ENCODE measurements around the gene RAI1. TPM values are rescaled to one million over a fixed set of nuclear protein-coding genes. Genes with fewer than 3 reads are reported as not detected.
A peak's percentile ranks its signal among the peaks of the same experiment; 100 is the strongest.

Gene RAI1
- total RNA-seq, 1 experiment from 2014 or later: 12.0 TPM

DNA sequence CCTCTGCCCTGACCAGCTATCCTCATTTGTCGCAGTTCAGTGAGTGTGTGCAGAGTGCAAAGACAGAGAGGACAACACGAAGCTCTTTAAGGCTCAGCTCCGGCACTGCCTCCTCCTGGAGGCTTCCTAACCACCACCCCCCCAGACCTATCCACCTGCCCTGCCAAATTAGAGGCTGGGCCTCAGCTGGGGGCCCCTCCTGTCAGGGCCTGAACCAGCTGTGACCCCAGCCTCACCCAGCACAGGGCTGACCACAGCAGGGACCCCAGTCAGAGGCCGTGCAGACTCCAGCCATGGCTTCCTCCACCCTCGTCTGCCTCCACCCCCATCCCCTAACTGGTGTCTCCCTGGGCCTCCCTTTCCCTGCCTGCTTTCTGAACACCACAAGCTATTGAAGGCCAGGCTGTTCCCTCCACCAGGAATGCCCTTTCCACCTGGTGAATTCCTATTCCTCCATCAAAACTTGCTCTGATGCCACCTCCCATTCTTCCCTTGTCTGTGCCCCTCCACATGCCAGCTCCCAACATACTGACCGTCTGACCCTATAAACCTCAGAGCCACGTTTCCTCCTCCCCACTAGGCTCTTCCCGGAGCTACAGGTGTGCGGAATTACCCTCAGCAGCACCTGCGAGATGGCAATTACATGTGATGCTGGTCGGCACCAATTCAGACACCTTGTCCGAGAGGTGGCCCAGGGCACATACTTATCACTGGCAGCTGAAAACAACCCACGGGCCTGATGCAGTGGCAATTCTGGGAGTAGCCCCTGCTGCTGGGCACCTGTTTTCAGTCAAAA lies 146.8 kb downstream of the RAI1 start:
- DNase-seq (ENCODE audit: low spot score): no peak
- in situ Hi-C loops (cut with HindIII; ENCODE audit: low sequenced_read_pairs): no loop called here

DNA sequence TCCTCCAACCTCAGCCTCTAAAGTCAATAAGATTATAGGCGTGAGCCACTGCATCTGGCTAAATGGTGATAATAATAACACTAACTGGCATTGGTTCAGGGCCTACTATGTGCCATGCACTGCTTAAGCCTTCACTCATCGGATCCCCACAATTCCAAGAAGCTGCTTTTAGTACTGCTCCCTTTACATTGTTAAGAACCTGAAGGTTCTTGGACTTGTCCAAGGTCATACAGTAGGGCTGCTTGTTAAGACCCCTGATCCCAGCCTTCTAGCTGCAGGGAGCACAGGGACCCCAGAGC lies 149.0 kb downstream of the RAI1 start:
- no peak for DNase-seq (ENCODE audit: low spot score)
- in situ Hi-C loops (cut with HindIII; ENCODE audit: low sequenced_read_pairs): no loop called here

DNA sequence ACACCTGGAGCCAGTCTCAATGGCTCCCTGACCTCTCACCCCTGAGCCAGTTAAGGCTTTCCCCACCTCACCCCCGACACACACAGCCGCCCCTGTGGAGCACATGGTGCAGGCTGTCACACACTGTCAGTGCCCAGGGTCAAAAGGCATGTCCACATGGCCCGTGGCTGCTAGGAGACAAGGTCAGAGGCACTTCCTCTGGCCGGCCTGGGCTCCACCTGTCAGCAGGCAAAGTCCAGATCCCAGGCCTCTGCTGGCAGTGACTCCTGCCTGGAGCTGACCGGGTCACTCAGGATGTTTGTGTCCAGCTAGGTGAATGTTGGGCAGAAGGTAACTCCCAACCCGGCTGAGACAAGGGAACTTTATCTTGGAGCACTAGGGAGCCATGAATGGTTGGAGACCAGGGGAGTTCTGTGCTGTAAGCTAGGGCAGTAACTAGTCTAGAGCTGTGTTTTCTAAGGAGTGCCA lies 149.5 kb downstream of the RAI1 start:
- in situ Hi-C loops (cut with HindIII; ENCODE audit: low sequenced_read_pairs): no loop called here
- DNase-seq (ENCODE audit: low spot score): no peak

DNA sequence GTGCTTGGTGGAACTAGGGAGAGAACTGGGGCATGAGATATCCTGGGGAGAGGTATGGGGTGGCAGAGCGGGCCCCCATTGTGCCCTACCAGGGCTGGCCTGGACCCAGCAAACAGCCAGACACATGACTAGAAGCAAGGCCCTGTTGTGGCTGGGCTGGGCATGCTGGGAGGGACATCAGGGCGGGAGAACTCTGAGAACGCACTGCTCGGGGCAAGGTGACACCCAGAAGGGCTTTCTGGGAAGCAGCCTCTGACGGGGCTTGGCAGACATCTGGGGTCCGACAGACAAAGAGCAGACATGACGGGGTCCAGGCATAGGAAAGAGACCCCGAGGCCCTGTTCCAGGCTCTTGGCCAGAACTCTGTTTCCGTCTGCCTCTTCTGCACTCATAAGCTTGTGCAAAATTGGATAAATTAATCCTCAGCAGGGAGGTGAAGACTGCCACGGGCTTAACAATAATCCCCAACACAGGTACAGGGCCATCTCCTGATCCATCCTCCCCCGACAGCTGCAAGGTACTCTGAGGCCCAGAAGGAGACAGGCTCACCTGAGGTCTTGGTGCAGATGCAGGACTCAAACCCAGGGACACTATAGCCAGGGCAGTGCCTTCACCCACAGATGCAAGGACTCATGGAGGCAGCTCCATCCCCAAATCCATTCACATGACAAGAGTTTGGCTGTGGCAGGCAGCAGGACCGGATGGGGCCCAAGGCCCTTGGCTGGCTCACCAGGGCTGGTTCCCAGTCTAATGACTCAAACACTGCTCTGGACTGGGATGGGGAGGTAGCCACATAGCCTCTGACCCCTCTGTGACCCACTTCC lies 150.2 kb downstream of the RAI1 start:
- DNase-seq (ENCODE audit: low spot score): no peak
- in situ Hi-C loops (cut with HindIII; ENCODE audit: low sequenced_read_pairs): no loop called here

DNA sequence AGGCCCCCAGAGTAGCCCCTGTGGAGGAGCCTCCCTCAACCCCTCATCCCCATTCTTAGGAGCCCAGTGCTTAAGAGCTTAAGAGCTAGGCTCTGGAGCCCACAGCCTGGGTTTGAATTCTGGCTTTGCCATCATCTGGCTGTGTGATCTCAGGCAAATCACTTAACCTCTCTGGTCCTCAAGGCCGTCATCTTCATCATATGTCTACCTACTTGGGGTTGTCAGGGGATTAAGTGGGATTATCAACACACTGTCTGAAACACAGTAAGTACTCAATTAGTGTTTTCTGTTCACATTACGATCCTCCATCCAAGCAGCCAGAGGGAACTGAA lies 150.7 kb downstream of the RAI1 start:
- in situ Hi-C loops (cut with HindIII; ENCODE audit: low sequenced_read_pairs): no loop called here
- no peak for DNase-seq (ENCODE audit: low spot score)

DNA sequence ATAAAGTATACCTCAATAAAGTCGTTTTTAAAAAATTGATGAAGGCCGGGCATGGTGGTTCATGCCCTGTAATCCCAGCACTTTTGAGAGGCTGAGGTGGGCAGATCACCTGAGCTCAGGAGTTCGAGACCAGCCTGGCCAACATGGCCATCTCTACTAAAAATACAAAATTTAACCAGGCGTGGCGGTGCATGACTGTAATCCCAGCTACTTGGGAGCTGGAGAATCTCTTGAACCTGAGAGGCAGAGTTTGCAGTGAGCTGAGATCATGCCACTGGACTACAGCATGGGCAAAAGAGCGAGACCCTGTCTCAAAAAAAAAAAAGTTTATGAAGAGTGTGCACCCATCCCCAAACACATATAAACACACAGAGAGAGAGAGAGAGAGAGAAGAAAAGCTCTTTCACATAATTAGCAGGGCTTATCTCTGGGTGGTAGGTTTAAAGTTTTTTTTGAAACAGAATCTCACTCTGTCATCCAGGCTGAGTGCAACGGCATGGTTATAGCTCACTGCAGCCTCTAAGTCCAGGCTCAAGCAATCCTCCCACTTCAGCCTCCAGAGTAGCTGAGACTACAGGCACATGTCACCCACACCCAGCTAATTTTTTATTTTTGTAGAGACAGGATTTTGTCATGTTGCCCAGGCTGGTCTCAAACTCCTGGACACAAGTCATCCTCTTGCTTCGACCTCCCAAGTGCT lies 152.6 kb downstream of the RAI1 start:
- in situ Hi-C loops (cut with HindIII; ENCODE audit: low sequenced_read_pairs): no loop called here
- DNase-seq (ENCODE audit: low spot score): no peak

DNA sequence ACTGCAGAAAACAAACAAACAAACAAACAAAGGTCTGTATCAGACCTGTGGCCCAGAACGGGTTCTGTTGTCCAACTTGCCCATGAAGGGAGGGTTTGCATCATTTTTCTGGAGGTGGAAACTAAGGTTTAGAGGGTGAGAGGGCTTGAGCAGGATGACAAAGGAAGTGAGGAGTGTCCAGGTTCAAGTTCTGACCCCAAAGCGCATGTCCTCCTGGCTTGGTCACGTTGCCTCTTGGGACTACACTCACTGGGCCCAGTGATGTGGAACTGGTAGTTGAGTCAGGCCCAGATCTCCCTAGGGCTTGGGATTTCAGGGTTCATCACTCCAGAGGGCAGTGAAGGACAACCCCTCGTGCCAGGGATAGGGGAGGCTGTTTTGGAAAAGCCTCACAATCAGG lies 153.7 kb downstream of the RAI1 start:
- no peak for DNase-seq (ENCODE audit: low spot score)
- in situ Hi-C loops (cut with HindIII; ENCODE audit: low sequenced_read_pairs): no loop called here

DNA sequence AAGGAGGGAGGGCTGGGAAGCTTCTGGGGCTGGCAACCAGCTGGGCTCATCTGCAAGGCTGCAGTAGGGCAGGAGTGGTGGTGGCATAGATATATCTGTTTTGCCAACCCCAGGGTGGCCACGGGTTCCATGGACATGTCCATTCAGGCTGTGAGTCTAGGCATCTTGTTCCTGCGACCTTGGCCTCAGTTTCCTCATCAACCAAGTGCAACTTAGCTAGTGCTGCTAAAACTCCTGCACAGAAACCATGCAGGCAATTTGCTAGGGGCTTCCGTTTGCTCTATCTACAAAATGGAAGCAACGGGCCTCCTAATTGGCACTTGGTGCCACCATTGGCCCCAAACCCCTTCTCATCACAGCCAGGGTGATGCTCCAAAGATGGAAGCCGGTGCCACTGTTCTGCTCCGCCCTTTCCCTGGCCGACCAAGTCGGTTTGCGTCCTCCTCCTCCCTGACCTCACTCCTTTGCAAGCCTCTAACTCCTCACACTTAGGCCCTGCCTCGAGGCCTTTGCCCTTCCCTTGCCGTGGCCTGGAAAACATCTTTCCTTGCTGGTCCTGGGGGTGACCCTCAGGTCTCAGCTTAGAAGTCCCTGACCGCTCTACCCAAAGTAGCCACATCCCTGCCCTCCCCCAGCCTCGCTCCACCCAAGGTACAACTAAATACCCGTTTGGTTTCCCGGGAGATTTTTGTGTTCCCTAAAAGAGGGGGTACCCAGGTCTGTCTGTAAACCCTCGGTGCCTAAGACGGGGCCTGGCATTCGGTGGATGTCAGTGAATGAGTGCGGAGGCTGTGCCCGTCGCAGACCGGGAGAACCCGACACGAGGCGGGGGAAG lies 154.4 kb downstream of the RAI1 start:
- in situ Hi-C loops (cut with HindIII; ENCODE audit: low sequenced_read_pairs): no loop called here
- no peak for DNase-seq (ENCODE audit: low spot score)

DNA sequence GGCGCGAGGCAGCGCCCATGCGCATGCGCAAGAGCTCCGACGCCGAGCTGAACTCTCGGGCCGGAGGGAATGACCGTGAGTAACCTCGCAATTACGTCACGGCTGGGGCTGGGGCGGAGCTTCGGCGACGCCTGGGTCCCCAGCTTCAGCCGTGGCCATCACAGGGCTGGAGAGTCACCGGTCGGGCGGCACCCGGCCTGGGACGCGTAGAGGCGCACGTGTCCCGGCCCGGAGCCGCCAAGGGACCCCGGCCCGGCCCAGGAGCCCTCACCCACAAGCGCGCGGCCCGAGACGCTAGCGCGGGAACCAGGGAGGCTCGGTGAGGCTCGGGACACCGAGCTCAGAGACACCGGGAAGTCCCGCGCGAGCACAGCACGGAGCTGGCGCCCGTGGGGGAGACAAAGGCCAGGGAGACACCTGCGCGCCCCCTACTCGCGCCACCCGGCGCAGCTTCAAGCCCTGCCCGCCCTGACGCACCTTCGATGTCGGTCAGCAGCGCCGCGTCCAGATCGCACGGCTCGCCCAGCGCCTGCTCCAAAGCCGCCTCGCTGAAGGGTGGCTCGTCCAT lies 155.1 kb downstream of the RAI1 start:
- in situ Hi-C loops (cut with HindIII; ENCODE audit: low sequenced_read_pairs): no loop called here
- peak; percentile 98 for DNase-seq (ENCODE audit: low spot score)

DNA sequence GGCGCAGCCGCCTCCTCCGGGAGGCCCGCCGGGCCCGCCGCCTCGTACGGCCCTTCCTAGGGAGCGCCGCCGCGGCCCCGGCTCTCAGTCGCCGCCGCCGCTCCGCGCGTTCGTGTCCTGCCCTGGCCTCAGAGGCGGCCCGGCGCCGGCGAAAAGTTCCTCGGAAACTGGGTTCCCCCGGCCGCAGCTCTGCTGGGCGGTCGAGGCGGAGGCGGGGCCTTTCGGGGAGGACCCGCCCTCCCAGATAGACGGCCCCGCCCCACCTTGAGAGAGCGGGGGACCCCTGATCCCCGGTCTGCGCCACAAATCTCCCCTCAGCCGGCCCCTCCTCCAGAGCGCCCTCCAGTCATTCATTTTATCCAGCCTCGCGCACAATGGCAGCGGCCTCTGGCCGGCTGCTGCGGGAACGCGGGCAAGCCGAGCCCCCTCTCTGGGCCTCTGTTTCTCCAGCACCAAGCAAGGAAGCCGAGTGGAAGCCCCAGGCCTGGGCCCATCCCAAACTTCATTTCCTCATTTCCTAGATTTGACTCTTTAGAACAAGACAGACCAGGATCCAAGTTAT lies 155.6 kb downstream of the RAI1 start, which contains the start of gene SREBF1:
Gene SREBF1 (minus strand): TSS at position 169 of the 562 bp plus-strand sequence. CDS start 169 bp downstream, outside the sequence.
- peak; percentile 49 for DNase-seq (ENCODE audit: low spot score)
- in situ Hi-C loops (cut with HindIII; ENCODE audit: low sequenced_read_pairs): no loop called here

DNA sequence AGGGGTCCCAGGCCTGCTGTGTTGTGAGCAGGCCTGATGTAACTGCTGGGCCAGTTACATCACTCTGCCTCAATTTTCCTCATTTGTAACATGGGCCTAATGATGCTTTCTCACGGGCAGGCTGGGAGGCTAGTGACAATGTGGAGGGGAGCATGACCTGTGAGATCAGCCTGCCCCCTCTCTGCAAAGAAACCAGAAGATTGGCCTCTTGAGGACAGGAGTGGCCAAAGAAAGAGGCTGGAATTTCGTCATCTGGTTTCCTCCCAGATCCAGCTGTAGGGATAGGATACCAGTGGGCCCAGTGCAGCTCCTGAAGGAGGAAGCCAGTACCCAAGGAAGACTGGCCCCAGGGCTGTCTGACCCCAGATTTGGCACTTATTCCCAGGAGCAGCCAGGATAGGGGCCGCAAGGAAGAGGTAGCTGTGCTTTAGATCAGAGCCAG lies 156.1 kb downstream of the RAI1 start:
- in situ Hi-C loops (cut with HindIII; ENCODE audit: low sequenced_read_pairs): no loop called here
- DNase-seq (ENCODE audit: low spot score): peak; percentile 48

DNA sequence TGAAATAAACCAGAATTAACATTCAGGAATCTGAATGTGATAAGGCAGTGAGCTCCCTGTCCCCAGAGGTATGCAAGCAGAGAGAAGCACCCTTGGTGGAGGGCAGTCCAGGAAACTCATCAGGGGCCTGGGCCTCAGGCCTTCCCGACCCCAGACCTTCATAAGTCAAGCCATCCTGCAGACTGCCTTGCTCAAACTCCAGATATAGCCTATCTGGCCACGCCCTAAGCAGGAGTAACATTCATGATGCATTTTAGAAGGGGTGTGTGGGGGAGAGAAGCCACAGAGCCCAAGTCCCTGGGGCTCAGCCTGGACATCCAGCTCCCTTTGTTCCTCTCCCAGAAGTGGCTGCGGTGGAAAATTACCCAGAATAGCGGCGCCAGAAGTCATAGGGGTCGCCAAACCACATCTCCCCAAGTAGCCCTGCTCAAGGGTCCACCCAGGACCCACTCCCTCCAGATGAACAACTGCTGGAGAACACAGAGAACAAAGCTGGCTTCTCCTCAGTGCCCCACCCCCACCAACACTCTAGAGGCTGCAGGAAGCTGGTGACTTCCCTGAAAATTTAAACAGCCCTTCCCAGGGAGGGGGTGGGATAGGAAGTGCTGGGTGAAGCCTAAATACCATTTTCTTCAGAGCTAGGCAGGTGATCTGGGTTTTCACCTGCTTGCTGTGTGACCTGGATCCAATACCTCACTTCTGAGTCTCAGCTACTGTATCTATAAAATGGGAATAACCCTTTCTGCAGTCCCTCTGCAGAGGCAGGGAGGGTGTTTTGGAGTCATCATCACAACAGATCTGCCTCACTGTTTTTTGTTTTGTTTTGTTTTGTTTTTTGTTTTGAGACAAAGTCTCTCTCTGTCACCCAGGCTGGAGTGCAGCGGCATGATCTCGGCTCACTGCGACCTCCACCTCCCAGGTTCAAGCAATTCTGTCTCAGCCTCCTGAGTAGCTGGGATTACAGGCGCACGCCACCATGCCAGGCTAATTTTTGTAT lies 157.0 kb downstream of the RAI1 start:
- in situ Hi-C loops (cut with HindIII; ENCODE audit: low sequenced_read_pairs): no loop called here
- peak; percentile 54 for DNase-seq (ENCODE audit: low spot score)

DNA sequence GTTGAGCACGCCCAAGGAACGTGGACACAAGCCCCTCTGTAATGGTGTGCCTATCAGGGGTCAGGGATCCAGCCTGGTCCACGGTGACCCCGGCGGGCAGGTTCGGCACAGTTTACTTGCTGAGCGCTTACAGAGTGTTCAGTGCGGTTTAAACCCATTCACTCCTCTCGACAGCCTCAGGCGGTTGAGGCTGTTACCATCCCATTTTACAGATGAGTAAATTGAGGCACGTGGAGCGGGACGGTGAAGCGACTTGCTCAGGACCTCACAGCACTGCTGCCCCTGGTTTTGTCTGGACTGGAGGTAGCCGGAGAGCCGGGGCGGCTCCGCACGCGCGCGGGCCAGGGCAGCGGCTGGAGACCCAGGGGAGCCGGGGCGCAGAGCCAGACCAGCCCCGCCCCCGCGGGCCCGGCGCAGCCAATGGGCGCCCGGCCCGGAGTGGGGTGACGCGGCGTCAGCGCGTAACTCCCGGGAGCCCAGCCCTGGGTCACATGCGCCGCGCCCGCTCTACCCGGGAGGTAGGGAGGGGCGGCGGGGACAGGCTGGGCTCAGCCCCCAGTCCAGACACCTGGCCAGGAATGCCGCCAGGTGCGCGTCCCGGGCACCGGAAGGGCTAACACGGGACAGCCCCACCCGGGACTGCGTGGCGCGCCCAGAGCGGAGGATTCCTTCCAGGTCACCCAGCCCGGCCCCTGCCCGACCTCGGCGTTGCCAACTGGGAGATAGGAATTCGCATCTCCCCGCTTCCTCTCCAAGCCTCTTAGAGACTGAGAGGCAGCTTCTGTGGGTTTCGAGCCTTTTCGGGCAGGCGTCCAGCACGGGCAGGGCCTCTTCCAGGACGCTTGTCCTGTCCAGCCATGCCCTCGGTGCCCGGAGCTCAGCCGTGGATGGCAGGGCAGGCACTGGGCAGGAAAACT lies 158.8 kb downstream of the RAI1 start:
- in situ Hi-C loops (cut with HindIII; ENCODE audit: low sequenced_read_pairs): no loop called here
- DNase-seq (ENCODE audit: low spot score): peak; percentile 87

DNA sequence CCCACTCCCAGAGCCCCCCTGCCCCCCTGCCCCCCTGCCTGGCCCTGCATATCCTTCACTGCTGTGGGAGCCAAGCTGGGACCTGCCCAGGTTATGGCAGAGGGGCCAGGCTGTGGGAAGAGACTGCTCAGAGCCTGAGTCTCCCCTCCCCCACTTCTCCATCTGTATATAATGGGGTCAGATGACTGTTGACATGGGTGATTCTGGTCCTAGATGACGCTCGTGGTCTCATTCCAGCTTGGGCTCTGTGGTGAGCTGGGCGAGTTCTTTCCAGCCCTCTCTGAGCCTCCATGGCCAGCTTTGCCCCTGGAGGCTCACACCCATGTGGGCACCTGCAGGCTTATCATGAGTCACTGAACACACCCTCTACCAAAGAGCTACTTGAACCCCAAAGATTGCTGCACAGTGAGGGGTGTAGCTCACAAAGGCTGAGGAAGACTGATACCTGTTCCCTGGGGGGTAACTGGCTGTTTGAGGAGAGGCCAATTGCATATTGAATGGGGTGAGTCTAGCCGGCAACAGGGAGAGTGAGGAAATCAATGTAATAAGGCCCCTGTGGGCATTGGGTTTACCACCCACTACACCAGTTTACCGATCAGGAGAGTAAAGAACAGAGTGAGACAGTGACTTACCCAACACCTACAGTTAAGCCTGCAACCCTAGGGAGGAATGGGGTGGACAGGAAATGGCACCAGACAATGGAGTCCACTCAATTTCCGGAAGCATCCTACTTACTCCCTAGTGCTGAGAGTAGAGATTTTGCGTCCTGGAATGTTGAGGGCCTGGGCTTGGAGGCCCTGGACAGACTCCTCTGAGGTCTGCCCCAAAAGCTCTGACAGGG lies 159.7 kb downstream of the RAI1 start:
- in situ Hi-C loops (cut with HindIII; ENCODE audit: low sequenced_read_pairs): no loop called here

DNA sequence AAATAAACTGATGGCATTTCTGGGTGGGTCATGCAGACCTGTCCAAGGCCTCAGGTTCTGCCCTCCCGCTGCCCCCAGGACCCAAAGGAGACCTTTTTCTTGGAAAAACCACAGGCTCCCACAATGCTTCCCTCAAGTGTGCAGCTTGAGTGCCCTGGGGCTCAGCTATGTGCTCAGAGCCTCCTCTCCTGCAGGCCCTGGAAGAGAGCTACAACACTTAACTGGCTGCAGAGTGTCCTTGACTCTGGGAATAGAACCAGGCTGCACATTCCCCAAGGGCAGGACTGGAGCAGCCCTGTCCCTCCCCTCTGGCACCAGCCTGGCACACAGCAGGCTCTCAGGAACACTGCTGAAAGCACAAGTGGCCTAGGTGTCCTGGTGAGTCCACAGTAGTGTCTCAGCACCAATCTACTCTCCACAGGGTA lies 160.4 kb downstream of the RAI1 start:
- in situ Hi-C loops (cut with HindIII; ENCODE audit: low sequenced_read_pairs): no loop called here
- no peak for DNase-seq (ENCODE audit: low spot score)

More for the DNA sequence above, 159.7 kb downstream of the RAI1 start:
- DNase-seq (ENCODE audit: low spot score): no peak
